ENCODE data around the gene PRDM7.

PRDM7 gene

GRCh38 chr16:90044111-90044551, 33.0 kb downstream of the PRDM7 start:
- peaks cover 40% of the 10 kb centered on the region for H3K27me3 ChIP-seq
- no peaks in the 10 kb centered on the region for H3K9me3 ChIP-seq
- TF ChIP-seq CTCF (IDR thresholded peaks at IDR 0.05): no peak
- peaks cover 6% of the 10 kb centered on the region for H3K36me3 ChIP-seq
- peaks cover 9 to 11% of the 10 kb centered on the region in 2 experiments for H3K4me1 ChIP-seq (ENCODE audit: control insufficient read depth in 1 of 2, insufficient read depth in 1 of 2, low read depth in 1 of 2, low read length in 1 of 2)
- no peak overlapping the region for H3K4me3 ChIP-seq (ENCODE audit: low read depth in 1 of 2, low read length in 1 of 2)
- H3K27ac ChIP-seq: no peak overlapping the region

- H3K36me3 ChIP-seq: peaks cover 10% of the 10 kb centered on the region
- H3K4me3 ChIP-seq (ENCODE audit: low read depth in 1 of 2, low read length in 1 of 2): no peak overlapping the region
Measured at GRCh38 chr16:90043526-90043925, 33.6 kb downstream of the PRDM7 start.

GRCh38 chr16:90042946-90043514, 34.1 kb downstream of the PRDM7 start:
- TF ChIP-seq CTCF (IDR thresholded peaks at IDR 0.05): no peak
- peaks cover 15% of the 10 kb centered on the region for H3K36me3 ChIP-seq
- peaks cover 9 to 11% of the 10 kb centered on the region in 2 experiments for H3K4me1 ChIP-seq (ENCODE audit: control insufficient read depth in 1 of 2, insufficient read depth in 1 of 2, low read depth in 1 of 2, low read length in 1 of 2)
- H3K27ac ChIP-seq: no peak overlapping the region
- no peak overlapping the region for H3K4me3 ChIP-seq (ENCODE audit: low read depth in 1 of 2, low read length in 1 of 2)
- peaks cover 29% of the 10 kb centered on the region for H3K27me3 ChIP-seq
- no peaks in the 10 kb centered on the region for H3K9me3 ChIP-seq

More at GRCh38 chr16:90043526-90043925, 33.6 kb downstream of the PRDM7 start:
- Histone ChIP-seq H3K27ac (no peak overlapping the region), H3K9me3 (no peaks in the 10 kb centered on the region), H3K27me3 (peaks cover 34% of the 10 kb centered on the region), H3K4me1 (ENCODE audit: control insufficient read depth in 1 of 2, insufficient read depth in 1 of 2, low read depth in 1 of 2, low read length in 1 of 2) (peaks cover 9 to 11% of the 10 kb centered on the region in 2 experiments)
- no peak for TF ChIP-seq CTCF (IDR thresholded peaks at IDR 0.05)

- TF ChIP-seq CTCF (IDR thresholded peaks at IDR 0.05): no peak
- Histone ChIP-seq H3K4me1 (ENCODE audit: control insufficient read depth in 1 of 2, insufficient read depth in 1 of 2, low read depth in 1 of 2, low read length in 1 of 2) (peaks cover 3 to 5% of the 10 kb centered on the region in 2 experiments), H3K4me3 (ENCODE audit: low read depth in 1 of 2, low read length in 1 of 2) (no peak overlapping the region), H3K27ac (no peak overlapping the region), H3K27me3 (peaks cover 18% of the 10 kb centered on the region), H3K36me3 (peaks cover 21% of the 10 kb centered on the region), H3K9me3 (no peaks in the 10 kb centered on the region)
Measured at GRCh38 chr16:90041896-90042473, 35.1 kb downstream of the PRDM7 start.

- Histone ChIP-seq H3K4me3 (ENCODE audit: low read depth in 1 of 2, low read length in 1 of 2) (no peak overlapping the region), H3K27me3 (peaks cover 2% of the 10 kb centered on the region), H3K4me1 (ENCODE audit: control insufficient read depth in 1 of 2, insufficient read depth in 1 of 2, low read depth in 1 of 2, low read length in 1 of 2) (no peaks in the 10 kb centered on the region), H3K27ac (no peak overlapping the region), H3K36me3 (peaks cover 28% of the 10 kb centered on the region), H3K9me3 (no peaks in the 10 kb centered on the region)
- TF ChIP-seq CTCF (IDR thresholded peaks at IDR 0.05): no peak
Measured at GRCh38 chr16:90040152-90041023, 36.7 kb downstream of the PRDM7 start.

All from neutrophil (primary cell).